ENCODE measurements around the gene UFSP2.
"Not testable (repeated sequence)": the region's sequence is repeated elsewhere in the genome, so short reads cannot be mapped to it uniquely, and the experiment has no call there.

Gene UFSP2

GRCh38 chr4:185381288-185382196, 44.2 kb downstream of the UFSP2 start:
- no peak for DNase-seq

- no peak for DNase-seq
These were observed 45.4 kb downstream of the UFSP2 start for GRCh38 chr4:185380320-185380719.

GRCh38 chr4:185379326-185380295, 46.2 kb downstream of the UFSP2 start:
- DNase-seq, result no peak

- no peak for DNase-seq
These were observed 47.5 kb downstream of the UFSP2 start for GRCh38 chr4:185378264-185378663.

- DNase-seq, result no peak
These were observed 51.2 kb downstream of the UFSP2 start for GRCh38 chr4:185374573-185374972.

- no peak for DNase-seq
These were observed 51.7 kb downstream of the UFSP2 start for GRCh38 chr4:185374027-185374426.

GRCh38 chr4:185371702-185372101, 54.1 kb downstream of the UFSP2 start:
- DNase-seq, result no peak

GRCh38 chr4:185370268-185370949, 55.4 kb downstream of the UFSP2 start:
- no peak for DNase-seq

GRCh38 chr4:185369731-185370130, 56.0 kb downstream of the UFSP2 start:
- no peak for DNase-seq

- DNase-seq, result no peak
These were observed 60.9 kb downstream of the UFSP2 start for GRCh38 chr4:185364886-185365285.

- no peak for DNase-seq
These were observed 62.5 kb downstream of the UFSP2 start for GRCh38 chr4:185363251-185363650.

- DNase-seq, result not testable (repeated sequence)
These were observed 63.2 kb downstream of the UFSP2 start for GRCh38 chr4:185362570-185362969.

- DNase-seq, result no peak
These were observed 63.9 kb downstream of the UFSP2 start for GRCh38 chr4:185361872-185362271.

GRCh38 chr4:185359767-185360446, 65.9 kb downstream of the UFSP2 start:
- DNase-seq, result no peak

- no peak for DNase-seq
These were observed 66.8 kb downstream of the UFSP2 start for GRCh38 chr4:185358959-185359358.

- no peak for DNase-seq
These were observed 67.2 kb downstream of the UFSP2 start for GRCh38 chr4:185358514-185358913.

- DNase-seq, result no peak
These were observed 67.9 kb downstream of the UFSP2 start for GRCh38 chr4:185357733-185358440.

- peak; percentile 59 for DNase-seq
These were observed 68.6 kb downstream of the UFSP2 start for GRCh38 chr4:185357211-185357610.

GRCh38 chr4:185352741-185353140, 73.0 kb downstream of the UFSP2 start:
- no peak for DNase-seq

- no peak for DNase-seq
These were observed 73.6 kb downstream of the UFSP2 start for GRCh38 chr4:185352202-185352601.

GRCh38 chr4:185351691-185352090, 74.1 kb downstream of the UFSP2 start:
- DNase-seq, result no peak

Measured in right hindlimb (tissue), 1 donor.